Fibroblast of villous mesenchyme (primary cell): ENCODE results near the gene SYT12. TPM values are rescaled to one million over a fixed set of nuclear protein-coding genes. Genes with fewer than 3 reads are reported as not detected.
"Not testable (repeated sequence)": the region's sequence is repeated elsewhere in the genome, so short reads cannot be mapped to it uniquely, and the experiment has no call there.

Experiments
- DNase-seq: peaks from one replicate; pipeline ENCODE4 v3.0.0-alpha.2; 2010; ENCODE audit warnings: low read depth
- H3K4me3 ChIP-seq: 2 replicates; pipeline ENCODE4 v1.5.1; 2011; ENCODE audit warnings: low read depth, mild to moderate bottlenecking, low read length
- total RNA-seq: library from RNA; depleted of rRNA; stranded (reverse); fragments of >200 nt; gene quantifications from 2 replicates; pipeline ENCODE4 v1.2.3, GENCODE V29; 2012
- TF ChIP-seq, protein P1 (sequence below): IDR thresholded peaks from 2 replicates; pipeline ENCODE4 v1.5.1; 2012; ENCODE audit warnings: low read depth, mild to moderate bottlenecking, low read length; ENCODE audit not compliant: insufficient read depth

The SYT12 gene
- total RNA-seq, 1 donor, result 0.43 TPM

DNA sequence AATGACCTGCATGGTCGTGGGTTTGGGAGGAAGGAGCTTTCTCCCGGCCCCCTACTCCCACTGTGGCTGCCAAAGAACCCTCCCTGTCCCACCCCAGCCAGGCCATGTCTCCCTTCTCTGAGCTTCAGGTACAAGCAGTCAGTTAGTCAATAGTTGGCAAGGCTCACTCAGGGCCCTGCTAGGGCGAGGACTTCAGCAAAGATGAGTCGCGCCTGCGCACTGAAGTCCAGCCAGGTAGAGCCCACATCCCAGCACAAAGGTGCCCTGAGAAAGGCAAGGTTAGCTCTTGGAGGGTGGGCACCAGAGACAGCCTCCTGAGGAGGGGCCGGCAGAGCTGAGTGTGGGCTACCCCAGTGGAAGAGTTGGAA, 36.8 kb upstream of the SYT12 start:
- no peak for DNase-seq

DNA sequence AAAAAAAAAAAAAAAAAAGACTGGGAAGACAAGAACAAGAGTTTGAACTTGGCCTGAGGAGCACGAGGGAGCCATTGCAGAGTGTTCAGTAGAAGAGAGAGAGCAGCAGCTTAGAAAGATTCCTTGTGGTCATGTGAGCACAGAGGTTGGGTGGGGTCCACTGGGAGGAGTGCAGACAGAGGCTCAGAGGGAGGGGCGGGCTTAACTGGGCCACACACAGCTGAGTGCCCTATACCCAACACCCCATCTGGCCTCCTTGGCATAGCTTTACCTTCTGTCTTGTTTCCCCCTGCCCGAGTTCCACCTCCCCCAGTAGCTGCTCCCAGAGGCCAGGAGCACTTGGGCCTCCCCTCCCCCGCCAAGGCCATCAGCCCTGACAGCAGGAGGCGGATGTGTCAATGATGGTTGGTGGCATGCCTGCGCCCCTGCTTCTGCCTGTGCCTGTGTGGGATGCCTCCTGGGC, 35.7 kb upstream of the SYT12 start:
- H3K4me3 ChIP-seq, result no peak overlapping the region
- TF ChIP-seq, protein P1, sequence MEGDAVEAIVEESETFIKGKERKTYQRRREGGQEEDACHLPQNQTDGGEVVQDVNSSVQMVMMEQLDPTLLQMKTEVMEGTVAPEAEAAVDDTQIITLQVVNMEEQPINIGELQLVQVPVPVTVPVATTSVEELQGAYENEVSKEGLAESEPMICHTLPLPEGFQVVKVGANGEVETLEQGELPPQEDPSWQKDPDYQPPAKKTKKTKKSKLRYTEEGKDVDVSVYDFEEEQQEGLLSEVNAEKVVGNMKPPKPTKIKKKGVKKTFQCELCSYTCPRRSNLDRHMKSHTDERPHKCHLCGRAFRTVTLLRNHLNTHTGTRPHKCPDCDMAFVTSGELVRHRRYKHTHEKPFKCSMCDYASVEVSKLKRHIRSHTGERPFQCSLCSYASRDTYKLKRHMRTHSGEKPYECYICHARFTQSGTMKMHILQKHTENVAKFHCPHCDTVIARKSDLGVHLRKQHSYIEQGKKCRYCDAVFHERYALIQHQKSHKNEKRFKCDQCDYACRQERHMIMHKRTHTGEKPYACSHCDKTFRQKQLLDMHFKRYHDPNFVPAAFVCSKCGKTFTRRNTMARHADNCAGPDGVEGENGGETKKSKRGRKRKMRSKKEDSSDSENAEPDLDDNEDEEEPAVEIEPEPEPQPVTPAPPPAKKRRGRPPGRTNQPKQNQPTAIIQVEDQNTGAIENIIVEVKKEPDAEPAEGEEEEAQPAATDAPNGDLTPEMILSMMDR, result no peak
- DNase-seq, result no peak

More for the DNA sequence above, 36.8 kb upstream of the SYT12 start:
- TF ChIP-seq, protein P1, result no peak
- H3K4me3 ChIP-seq, result no peak overlapping the region

DNA sequence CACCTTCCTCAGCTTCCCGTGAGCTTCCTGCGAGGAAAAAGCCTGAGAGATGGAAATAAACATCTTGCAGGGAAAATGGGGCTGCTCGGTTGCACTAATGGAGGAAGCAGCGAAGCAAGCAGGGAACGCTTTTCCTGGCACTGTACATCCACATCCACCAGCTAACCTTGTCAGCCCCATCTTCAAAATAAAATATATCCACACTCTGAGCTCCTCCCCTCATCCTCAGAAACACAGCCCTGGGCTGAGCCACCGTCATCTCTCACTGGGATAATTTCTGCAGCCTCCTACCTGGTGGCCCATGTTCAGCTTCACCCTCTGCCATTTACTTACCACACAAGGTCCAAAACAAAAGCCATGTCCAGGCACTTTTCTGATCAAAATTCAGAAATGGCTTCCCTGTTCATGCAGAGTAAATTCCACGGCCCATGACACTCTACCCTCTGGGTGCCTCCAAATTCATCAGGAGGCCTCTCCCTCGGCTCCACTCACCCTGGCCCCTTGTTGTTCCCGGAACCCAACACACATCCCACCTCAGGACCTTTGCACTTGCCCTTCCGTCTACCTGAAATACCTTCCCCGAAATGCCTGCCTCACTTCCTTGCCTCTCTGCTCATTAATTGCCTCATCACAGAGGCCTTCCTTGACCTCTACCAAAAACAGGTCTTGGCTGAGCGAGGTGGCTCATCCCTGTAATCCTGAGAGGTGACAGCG, 34.9 kb upstream of the SYT12 start:
- TF ChIP-seq, protein P1, result no peak
- H3K4me3 ChIP-seq, result no peak overlapping the region
- DNase-seq, result no peak

DNA sequence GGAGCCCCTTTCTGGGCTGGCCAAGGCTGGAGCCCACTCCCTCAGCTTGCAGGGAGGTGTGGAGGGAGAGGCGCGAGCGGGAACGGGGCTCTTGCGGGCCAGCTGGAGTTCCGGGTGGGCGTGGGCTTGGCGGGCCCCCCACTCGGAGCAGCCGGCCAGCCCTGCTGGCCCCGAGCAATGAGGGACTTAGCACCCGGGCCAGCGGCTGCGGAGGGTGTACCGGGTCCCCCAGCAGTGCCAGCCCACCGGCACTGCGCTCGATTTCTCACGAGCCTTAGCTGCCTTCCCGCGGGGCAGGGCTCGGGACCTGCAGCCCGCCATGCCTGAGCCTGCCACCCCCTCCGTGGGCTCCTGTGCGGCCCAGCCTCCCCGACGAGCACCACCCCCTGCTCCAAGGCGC, 34.2 kb upstream of the SYT12 start:
- H3K4me3 ChIP-seq, DNase-seq: not testable (repeated sequence)

DNA sequence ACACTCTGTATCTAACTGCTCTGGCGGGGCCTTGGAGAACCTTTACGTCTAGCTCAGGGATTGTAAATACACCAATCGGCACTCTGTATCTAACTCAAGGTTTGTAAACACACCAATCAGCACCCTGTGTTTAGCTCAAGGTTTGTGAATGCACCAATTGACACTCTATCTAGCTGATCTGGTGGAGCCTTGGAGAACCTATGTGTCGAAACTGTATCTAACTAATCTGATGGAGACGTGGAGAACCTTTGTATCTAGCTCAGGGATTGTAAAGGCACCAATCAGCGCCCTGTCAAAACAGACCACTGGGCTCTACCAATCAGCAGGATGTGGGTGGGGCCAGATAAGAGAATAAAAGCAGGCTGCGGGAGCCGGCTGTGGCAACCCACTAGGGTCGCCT, 33.6 kb upstream of the SYT12 start:
- not testable (repeated sequence) for DNase-seq, H3K4me3 ChIP-seq

DNA sequence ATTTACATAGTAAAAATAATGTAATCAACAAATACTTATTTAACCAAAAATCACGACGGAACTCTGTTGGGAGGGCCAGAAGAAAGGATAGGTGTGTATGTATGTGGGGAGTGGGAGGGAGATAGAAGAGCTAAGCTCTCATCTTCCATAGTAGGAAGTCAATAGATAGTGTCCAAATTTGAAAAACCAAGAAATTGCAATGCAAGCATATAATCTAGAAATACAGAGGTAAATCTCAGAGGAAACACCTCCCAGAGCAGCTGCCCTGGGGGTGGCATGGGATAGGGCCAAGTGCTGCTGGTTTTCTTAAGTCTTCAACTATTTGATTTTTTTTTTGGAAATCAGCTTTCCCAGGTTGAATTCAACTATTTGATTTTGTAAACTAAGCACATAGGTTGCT, 30.9 kb upstream of the SYT12 start:
- TF ChIP-seq, protein P1, result no peak
- DNase-seq, result no peak
- no peak overlapping the region for H3K4me3 ChIP-seq

DNA sequence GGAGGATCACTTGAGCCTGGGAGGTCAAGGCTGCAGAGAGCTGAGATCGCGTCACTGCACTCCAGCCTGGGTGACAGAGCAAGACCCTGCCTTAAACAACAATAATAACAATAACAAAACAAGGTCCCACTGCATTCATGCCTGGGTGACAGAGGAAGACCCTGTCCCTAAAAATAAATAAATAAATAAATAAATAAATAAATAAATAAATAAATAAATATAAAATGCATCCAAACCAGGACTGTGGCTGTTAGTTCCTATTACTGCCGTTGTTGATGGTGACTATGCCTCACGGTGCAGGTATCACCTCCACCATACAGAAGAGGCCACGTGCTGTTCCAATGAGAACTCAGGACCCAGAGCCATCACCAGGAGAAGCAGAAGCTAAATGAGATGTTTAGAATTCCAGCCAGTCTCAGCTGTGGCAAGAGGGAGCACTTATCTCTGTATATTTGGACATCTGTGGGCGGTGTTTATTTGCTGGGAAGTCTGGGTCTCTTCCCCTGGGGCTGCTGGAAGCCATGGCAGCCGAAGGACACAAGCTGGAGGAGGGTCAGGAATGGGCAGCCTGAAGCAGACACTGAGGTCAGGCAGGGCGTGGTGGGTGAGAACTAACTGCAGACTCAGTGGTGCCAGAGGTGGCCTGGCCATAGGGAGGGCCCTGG, 26.2 kb upstream of the SYT12 start:
- H3K4me3 ChIP-seq, result no peak overlapping the region
- TF ChIP-seq, protein P1, result no peak
- DNase-seq, result peak; percentile 84

DNA sequence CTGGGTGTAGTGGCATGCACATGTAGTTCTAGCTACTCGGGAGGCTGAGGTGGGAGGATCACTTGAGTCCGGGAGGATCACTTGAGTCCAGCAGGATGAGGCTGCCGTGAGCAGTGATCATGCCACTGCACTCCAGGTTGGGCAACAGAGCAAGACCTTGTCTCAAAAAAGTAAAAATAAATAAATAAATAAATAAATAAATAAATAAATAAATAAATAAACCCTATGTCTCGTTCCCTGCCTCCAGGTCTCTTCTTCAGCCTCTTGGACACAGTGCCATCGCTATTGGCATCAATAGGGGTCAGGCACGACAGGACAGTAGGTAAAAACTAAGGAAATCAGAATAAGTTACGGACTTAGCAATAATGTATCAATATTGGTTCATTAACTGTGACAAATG, 23.4 kb upstream of the SYT12 start:
- no peak for DNase-seq
- TF ChIP-seq, protein P1, result no peak
- no peak overlapping the region for H3K4me3 ChIP-seq
